Osteocyte (in vitro differentiated cells): Measurements from ENCODE around the gene EBF3. TPM values are rescaled to one million over a fixed set of nuclear protein-coding genes. Genes with fewer than 3 reads are reported as not detected.

Source experiments
- DNase-seq: peaks from one replicate; pipeline ENCODE4 v3.0.0; 2021; ENCODE audit warnings: mixed read lengths; ENCODE audit not compliant: unreplicated experiment; ENCODE audit errors: extremely low spot score
- H3K27ac Mint-ChIP-seq: one replicate; pipeline ENCODE4 v1.8.0; 2021; ENCODE audit warnings: mild to moderate bottlenecking, mixed read lengths; ENCODE audit not compliant: unreplicated experiment
- H3K27me3 Mint-ChIP-seq: one replicate; pipeline ENCODE4 v1.8.0; 2021; ENCODE audit warnings: mixed read lengths; ENCODE audit not compliant: unreplicated experiment
- H3K36me3 Mint-ChIP-seq: one replicate; pipeline ENCODE4 v1.8.0; 2021; ENCODE audit warnings: mixed read lengths; ENCODE audit not compliant: unreplicated experiment
- H3K4me1 Mint-ChIP-seq: one replicate; pipeline ENCODE4 v1.8.0; 2021; ENCODE audit warnings: mixed read lengths; ENCODE audit not compliant: unreplicated experiment
- H3K4me3 Mint-ChIP-seq: one replicate; pipeline ENCODE4 v1.8.0; 2021; ENCODE audit warnings: mild to moderate bottlenecking, moderate library complexity, mixed read lengths; ENCODE audit not compliant: unreplicated experiment
- H3K9me3 Mint-ChIP-seq: one replicate; pipeline ENCODE4 v1.8.0; 2021; ENCODE audit warnings: mixed read lengths; ENCODE audit not compliant: unreplicated experiment
- total RNA-seq: library from RNA; stranded (reverse); gene quantifications from 2 replicates; pipeline ENCODE4 v1.2.1, GENCODE V29; 2021
- TF ChIP-seq, protein P1 (sequence below): fragments of 200-600 bp; sonication (generic); IDR thresholded peaks from 2 replicates; pipeline ENCODE4 v1.5.0; 2021; ENCODE audit warnings: antibody characterized with exemption, mild to moderate bottlenecking, moderate library complexity

The EBF3 gene
- total RNA-seq, 1 donor from 2014 or later = 0.59 TPM

- Mint-ChIP-seq H3K36me3 (no peaks in the 10 kb centered on the region), H3K4me1 (peaks cover 25% of the 10 kb centered on the region), H3K27ac (no peak overlapping the region), H3K4me3 (no peak overlapping the region), H3K9me3 (no peaks in the 10 kb centered on the region), H3K27me3 (peaks cover 69% of the 10 kb centered on the region)
- DNase-seq = peak; percentile 40
- TF ChIP-seq, protein P1, sequence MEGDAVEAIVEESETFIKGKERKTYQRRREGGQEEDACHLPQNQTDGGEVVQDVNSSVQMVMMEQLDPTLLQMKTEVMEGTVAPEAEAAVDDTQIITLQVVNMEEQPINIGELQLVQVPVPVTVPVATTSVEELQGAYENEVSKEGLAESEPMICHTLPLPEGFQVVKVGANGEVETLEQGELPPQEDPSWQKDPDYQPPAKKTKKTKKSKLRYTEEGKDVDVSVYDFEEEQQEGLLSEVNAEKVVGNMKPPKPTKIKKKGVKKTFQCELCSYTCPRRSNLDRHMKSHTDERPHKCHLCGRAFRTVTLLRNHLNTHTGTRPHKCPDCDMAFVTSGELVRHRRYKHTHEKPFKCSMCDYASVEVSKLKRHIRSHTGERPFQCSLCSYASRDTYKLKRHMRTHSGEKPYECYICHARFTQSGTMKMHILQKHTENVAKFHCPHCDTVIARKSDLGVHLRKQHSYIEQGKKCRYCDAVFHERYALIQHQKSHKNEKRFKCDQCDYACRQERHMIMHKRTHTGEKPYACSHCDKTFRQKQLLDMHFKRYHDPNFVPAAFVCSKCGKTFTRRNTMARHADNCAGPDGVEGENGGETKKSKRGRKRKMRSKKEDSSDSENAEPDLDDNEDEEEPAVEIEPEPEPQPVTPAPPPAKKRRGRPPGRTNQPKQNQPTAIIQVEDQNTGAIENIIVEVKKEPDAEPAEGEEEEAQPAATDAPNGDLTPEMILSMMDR = no peak
Measured at GRCh38 chr10:129965959-129966358, 1.9 kb upstream of the EBF3 start.

GRCh38 chr10:129965425-129965808, 1.3 kb upstream of the EBF3 start:
- Mint-ChIP-seq H3K4me3 (no peak overlapping the region), H3K36me3 (peaks cover 1% of the 10 kb centered on the region), H3K27ac (no peak overlapping the region), H3K27me3 (peaks cover 71% of the 10 kb centered on the region), H3K4me1 (peaks cover 26% of the 10 kb centered on the region), H3K9me3 (no peaks in the 10 kb centered on the region)
- peak; percentile 19 for DNase-seq
- TF ChIP-seq, protein P1 = no peak

DNA sequence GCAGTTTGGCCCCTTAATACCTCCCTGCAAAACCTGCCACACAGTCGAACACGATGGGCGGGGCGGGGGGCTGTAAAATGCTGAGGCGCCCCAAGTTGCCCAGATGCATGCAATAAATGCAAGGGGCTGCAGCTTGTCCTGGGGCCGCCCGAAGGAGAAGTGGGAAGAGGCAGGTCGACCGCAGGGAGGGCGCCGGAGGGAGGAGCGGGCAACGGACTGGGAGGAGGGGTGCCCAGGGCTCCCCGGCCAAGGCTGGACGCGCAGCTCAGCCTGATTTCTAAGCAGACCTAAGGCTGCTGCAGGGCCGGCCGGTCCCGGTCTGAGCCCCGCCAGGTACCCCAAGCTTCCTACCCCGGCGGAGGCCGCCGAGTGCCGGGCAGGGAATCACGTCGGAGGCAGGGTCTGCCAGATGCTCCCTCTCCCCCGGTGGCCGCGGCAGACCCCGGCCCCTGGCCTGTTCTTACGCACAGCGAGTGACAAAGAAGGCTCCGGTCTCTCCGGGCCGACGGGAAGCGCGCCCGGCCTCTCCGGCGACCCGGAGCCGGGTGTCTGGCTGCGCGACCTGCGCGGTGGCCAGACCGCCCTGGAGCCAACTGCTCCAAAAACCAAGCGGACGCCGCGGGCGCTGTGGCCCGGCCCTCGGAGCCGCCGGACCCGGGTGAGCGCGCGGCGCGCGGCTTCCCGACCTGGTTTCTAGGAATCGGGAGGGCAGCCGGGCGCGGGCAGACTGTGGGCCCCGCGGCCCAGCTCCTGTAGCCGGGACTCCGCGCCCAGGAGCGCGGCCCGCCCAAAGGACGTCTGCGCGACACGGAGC, 744 bp upstream of the EBF3 start:
- TF ChIP-seq, protein P1 = no peak
- Mint-ChIP-seq H3K4me3 (peak overlapping the region; percentile 55), H3K27ac (no peak overlapping the region), H3K36me3 (peaks cover 5% of the 10 kb centered on the region), H3K4me1 (peaks cover 23% of the 10 kb centered on the region), H3K9me3 (no peaks in the 10 kb centered on the region), H3K27me3 (peaks cover 69% of the 10 kb centered on the region)
- peak; percentile 83 for DNase-seq

DNA sequence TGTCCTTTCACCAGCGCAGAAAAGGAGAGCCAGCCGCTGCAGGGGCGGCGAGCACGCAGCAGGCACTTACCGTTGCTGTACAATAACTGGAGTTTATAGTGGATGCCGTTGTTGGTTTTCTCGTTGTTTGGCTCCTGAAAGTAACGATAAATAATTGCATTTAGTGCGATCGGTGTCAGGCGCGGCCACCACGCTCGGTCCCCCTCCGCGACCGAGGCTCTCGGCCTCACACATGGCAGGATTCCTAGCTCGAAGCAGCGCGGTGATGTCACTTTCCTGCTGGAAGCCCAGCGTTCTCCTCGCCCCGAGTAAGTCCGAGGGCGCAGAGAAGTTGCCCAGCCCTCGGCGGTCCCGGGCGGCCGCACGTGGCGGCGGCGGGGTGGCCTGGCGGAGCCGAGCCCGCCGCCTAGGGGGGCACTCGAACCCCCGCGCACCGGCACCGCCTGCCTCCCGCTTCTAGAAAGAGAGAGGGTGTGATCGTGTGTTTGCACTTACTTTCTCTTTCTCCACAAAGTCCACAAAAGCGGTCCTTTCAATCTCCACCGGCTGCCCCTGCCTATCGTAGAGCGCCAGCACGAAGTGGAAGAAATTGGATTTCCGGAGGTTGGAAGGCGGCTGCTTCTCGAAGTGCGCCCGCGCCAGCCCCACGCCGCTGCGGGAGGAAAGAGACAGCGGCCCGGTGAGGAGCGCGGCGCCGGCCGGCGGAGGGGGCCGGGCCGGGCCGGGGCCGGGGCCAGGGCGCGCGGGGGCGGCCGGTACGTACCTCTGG, 1.0 kb downstream of the EBF3 start:
- Mint-ChIP-seq H3K36me3 (peaks cover 5% of the 10 kb centered on the region), H3K4me1 (peaks cover 21% of the 10 kb centered on the region), H3K9me3 (no peaks in the 10 kb centered on the region), H3K27ac (peak overlapping the region; percentile 34), H3K4me3 (peak overlapping the region; percentile 77), H3K27me3 (peaks cover 59% of the 10 kb centered on the region)
- TF ChIP-seq, protein P1 = no peak
- DNase-seq = peak; percentile 81
